OCI-LY7 (cell line): Measurements from ENCODE around the gene MAP3K6.

Experiments
- EZH2phosphoT487 ChIP-seq: fragments of 200-600 bp; sonication (generic); IDR thresholded peaks from 2 replicates; pipeline ENCODE4 v1.6.1; 2018; ENCODE audit warnings: low read depth, borderline replicate concordance, mild to moderate bottlenecking, mixed run types, antibody characterized with exemption, low read length, moderate library complexity, mixed read lengths
- TF ChIP-seq, protein P1 (sequence below): fragments of 200-600 bp; sonication (generic); conservative IDR thresholded peaks from 2 replicates; pipeline ENCODE4 v1.5.1; 2014; ENCODE audit warnings: mild to moderate bottlenecking, antibody characterized with exemption, low read length, moderate library complexity, mixed read lengths

- TF ChIP-seq, protein P1, sequence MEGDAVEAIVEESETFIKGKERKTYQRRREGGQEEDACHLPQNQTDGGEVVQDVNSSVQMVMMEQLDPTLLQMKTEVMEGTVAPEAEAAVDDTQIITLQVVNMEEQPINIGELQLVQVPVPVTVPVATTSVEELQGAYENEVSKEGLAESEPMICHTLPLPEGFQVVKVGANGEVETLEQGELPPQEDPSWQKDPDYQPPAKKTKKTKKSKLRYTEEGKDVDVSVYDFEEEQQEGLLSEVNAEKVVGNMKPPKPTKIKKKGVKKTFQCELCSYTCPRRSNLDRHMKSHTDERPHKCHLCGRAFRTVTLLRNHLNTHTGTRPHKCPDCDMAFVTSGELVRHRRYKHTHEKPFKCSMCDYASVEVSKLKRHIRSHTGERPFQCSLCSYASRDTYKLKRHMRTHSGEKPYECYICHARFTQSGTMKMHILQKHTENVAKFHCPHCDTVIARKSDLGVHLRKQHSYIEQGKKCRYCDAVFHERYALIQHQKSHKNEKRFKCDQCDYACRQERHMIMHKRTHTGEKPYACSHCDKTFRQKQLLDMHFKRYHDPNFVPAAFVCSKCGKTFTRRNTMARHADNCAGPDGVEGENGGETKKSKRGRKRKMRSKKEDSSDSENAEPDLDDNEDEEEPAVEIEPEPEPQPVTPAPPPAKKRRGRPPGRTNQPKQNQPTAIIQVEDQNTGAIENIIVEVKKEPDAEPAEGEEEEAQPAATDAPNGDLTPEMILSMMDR: no peak
- TF ChIP-seq EZH2phosphoT487: no peak
Measured at GRCh38 chr1:27322569-27323240, 44.1 kb downstream of the MAP3K6 start.
